HCT116 (cell line): ENCODE measurements around the gene RIBC2. TPM values are rescaled to one million over a fixed set of nuclear protein-coding genes. Genes with fewer than 3 reads are reported as not detected.

Experiments used
- ATAC-seq: fragments of 200-7000 bp; cut with Tn5 transposase; 2 replicates; pipeline ENCODE4 v1.9.1; 2020; ENCODE audit warnings: mild to moderate bottlenecking, moderate library complexity
- BruUV-seq: library from RNA; stranded (reverse); fragments of 400-500 nt; replicated peaks from 2 replicates; lab custom pipeline; 2021; lab: Mats Ljungman, UMichigan
- CTCF ChIA-PET: fragments of 300-600 bp; sonication (Branson Sonifier 250); formaldehyde crosslinking; loops from one replicate; lab custom pipeline; 2021; ENCODE audit warnings: antibody characterized with exemption; lab: Charles Lee
- POLR2A ChIA-PET: fragments of 300-600, 350-600 bp; sonication (Branson Sonifier 250); formaldehyde crosslinking; loops from one replicate; lab custom pipeline; 2021; ENCODE audit warnings: antibody characterized with exemption; lab: Charles Lee
- RAD21 ChIA-PET, 2 experiments: fragments of 300-600 bp; sonication (Branson Sonifier 250); formaldehyde crosslinking; loops; one replicate each; lab custom pipeline; 2023; ENCODE audit warnings: low total read pairs in 2 of 2; ENCODE audit not compliant: uncharacterized antibody in 2 of 2, unreplicated experiment in 2 of 2, low non-redundant PET in 1 of 2; lab: Charles Lee
- DNase-seq: peaks from one replicate; pipeline ENCODE4 v3.0.0-alpha.2; 2010; ENCODE audit warnings: low read depth, low spot score
- H2AFZ ChIP-seq: fragments of 200-600 bp; shearing (Covaris generic), sonication (generic); 2 replicates; pipeline ENCODE4 v1.6.1; 2017; ENCODE audit warnings: low read depth, mixed run types, mixed read lengths, antibody characterized with exemption, low read length; ENCODE audit not compliant: poor library complexity, severe bottlenecking
- H3K27ac ChIP-seq: 2 replicates; pipeline ENCODE4 v1.5.1; 2012; ENCODE audit warnings: low read depth, low read length
- H3K27me3 ChIP-seq: fragments of 200-600 bp; sonication (generic); 2 replicates; pipeline ENCODE4 v1.6.1; 2016; ENCODE audit warnings: mixed run types, low read length, mixed read lengths; ENCODE audit not compliant: insufficient read depth
- H3K36me3 ChIP-seq, 2 experiments: fragments of 200-500 bp in 1 of 2; fragments of 200-600 bp in 1 of 2; sonication (Bioruptor generic) in 1 of 2; sonication (generic) in 1 of 2; 2 replicates each; pipeline versions ENCODE4 v1.5.1 to v1.6.1; 2014 to 2016; ENCODE audit warnings: low read length in 2 of 2, inconsistent platforms in 1 of 2, mixed read lengths in 1 of 2, mixed run types in 1 of 2; ENCODE audit not compliant: insufficient read depth in 2 of 2, control insufficient read depth in 1 of 2
- H3K4me1 ChIP-seq, 2 experiments: fragments of 200-600 bp in 1 of 2; sonication (generic) in 1 of 2; 2 replicates each; pipeline versions ENCODE4 v1.5.1 to v1.6.1; 2012 to 2017; ENCODE audit warnings: low read length in 2 of 2, inconsistent platforms in 1 of 2, mild to moderate bottlenecking in 1 of 2, mixed read lengths in 1 of 2, mixed run types in 1 of 2, moderate library complexity in 1 of 2; ENCODE audit not compliant: insufficient read depth in 2 of 2, control insufficient read depth in 1 of 2
- H3K4me2 ChIP-seq: fragments of 200-600 bp; sonication (generic); 2 replicates; pipeline ENCODE4 v1.6.1; 2017; ENCODE audit warnings: mixed run types, low read length, mixed read lengths
- H3K4me3 ChIP-seq, 2 experiments: fragments of 200-600 bp in 1 of 2; sonication (generic) in 1 of 2; replicated peaks in 1 of 2; 2 replicates each; pipeline ENCODE4 v1.5.1; 2011 to 2016; ENCODE audit warnings: low read length in 2 of 2, control low read depth in 1 of 2, low read depth in 1 of 2, mild to moderate bottlenecking in 1 of 2, mixed read lengths in 1 of 2, mixed run types in 1 of 2
- H3K79me2 ChIP-seq: fragments of 200-600 bp; sonication (generic); 2 replicates; pipeline ENCODE4 v1.6.1; 2017; ENCODE audit warnings: mild to moderate bottlenecking, mixed run types, low read length, moderate library complexity, mixed read lengths; ENCODE audit not compliant: insufficient read depth
- H3K9ac ChIP-seq: fragments of 200-600 bp; sonication (generic); 2 replicates; pipeline ENCODE4 v1.6.1; 2016; ENCODE audit warnings: low read length, mixed read lengths
- H3K9me2 ChIP-seq: fragments of 200-600 bp; sonication (generic), shearing (Covaris generic); 2 replicates; pipeline ENCODE4 v1.6.1; 2017; ENCODE audit warnings: mixed run types, mild to moderate bottlenecking, moderate library complexity; ENCODE audit not compliant: insufficient read depth
- H3K9me3 ChIP-seq, 2 experiments: fragments of 200-500 bp in 1 of 2; fragments of 200-600 bp in 1 of 2; sonication (Bioruptor generic) in 1 of 2; sonication (generic) in 1 of 2; 2 replicates each; pipeline ENCODE4 v1.6.1; 2014 to 2017; ENCODE audit warnings: low read length in 2 of 2, mixed read lengths in 2 of 2, inconsistent platforms in 1 of 2, low read depth in 1 of 2, mild to moderate bottlenecking in 1 of 2, mixed run types in 1 of 2, moderate library complexity in 1 of 2; ENCODE audit not compliant: control insufficient read depth in 1 of 2, insufficient read depth in 1 of 2
- H4K20me1 ChIP-seq: fragments of 200-600 bp; sonication (generic), shearing (Covaris generic); 2 replicates; pipeline ENCODE4 v1.6.1; 2017; ENCODE audit warnings: mixed run types, mild to moderate bottlenecking, moderate library complexity; ENCODE audit not compliant: insufficient read depth
- CTCF ChIP-seq, 3 experiments: fragments of 200-600 bp in 1 of 3; sonication (generic) in 1 of 3; IDR thresholded peaks in 2 of 3; conservative IDR thresholded peaks in 1 of 3; 2 replicates each; pipeline ENCODE4 v1.5.1; 2012 to 2017; ENCODE audit warnings: low read depth in 2 of 3, low read length in 2 of 3, antibody characterized with exemption in 1 of 3, borderline replicate concordance in 1 of 3, control low read depth in 1 of 3, mild to moderate bottlenecking in 1 of 3, mixed read lengths in 1 of 3, mixed run types in 1 of 3, moderate library complexity in 1 of 3; ENCODE audit not compliant: insufficient read depth in 1 of 3
- ELF1 ChIP-seq: IDR thresholded peaks from 2 replicates; pipeline ENCODE4 v1.6.1; 2012; ENCODE audit warnings: low read depth, borderline replicate concordance
- EZH2phosphoT487 ChIP-seq: fragments of 200-600 bp; IDR thresholded peaks from 2 replicates; pipeline ENCODE4 v1.6.1; 2018; ENCODE audit warnings: antibody characterized with exemption, borderline replicate concordance
- FOSL1 ChIP-seq: IDR thresholded peaks from 2 replicates; pipeline ENCODE4 v1.6.1; 2012; ENCODE audit warnings: low read depth
- JUND ChIP-seq: IDR thresholded peaks from 2 replicates; pipeline ENCODE4 v1.6.1; 2012
- POLR2A ChIP-seq: IDR thresholded peaks from 2 replicates; pipeline ENCODE4 v1.7.0; 2011; ENCODE audit warnings: borderline replicate concordance; ENCODE audit not compliant: insufficient read depth, insufficient read length; ENCODE audit errors: extremely low read depth
- POLR2AphosphoS5 ChIP-seq: IDR thresholded peaks from 2 replicates; pipeline ENCODE4 v1.6.1; 2011; ENCODE audit warnings: mild to moderate bottlenecking, low read depth, low read length, moderate library complexity
- RAD21 ChIP-seq: IDR thresholded peaks from 2 replicates; pipeline ENCODE4 v1.6.1; 2012; ENCODE audit warnings: low read depth, mild to moderate bottlenecking
- SIN3A ChIP-seq: IDR thresholded peaks from 2 replicates; pipeline ENCODE4 v1.6.1; 2012; ENCODE audit warnings: low read depth
- SRF ChIP-seq: IDR thresholded peaks from 2 replicates; pipeline ENCODE4 v1.6.1; 2012; ENCODE audit warnings: low read depth
- ZFX ChIP-seq: fragments of 450-650 bp; IDR thresholded peaks from 2 replicates; pipeline ENCODE4 v1.6.1; 2017
- ZNF274 ChIP-seq: fragments of 200-500 bp; sonication (Bioruptor generic); IDR thresholded peaks from 2 replicates; pipeline ENCODE4 v1.6.1; 2014; ENCODE audit warnings: mild to moderate bottlenecking, low read depth, low read length, inconsistent platforms
- intact Hi-C: fragments of 100-400 bp; cut with micrococcal nuclease; formaldehyde crosslinking; loops from 2 replicates; pipeline ENCODE4 v1.10.0; 2022
- total RNA-seq: library from RNA; stranded (reverse); gene quantifications from one replicate; pipeline ENCODE4 v1.2.1, GENCODE V29; 2021; ENCODE audit not compliant: unreplicated experiment
- TF ChIP-seq, protein P1 (sequence below): IDR thresholded peaks from 2 replicates; pipeline ENCODE4 v1.6.1; 2011; ENCODE audit warnings: mild to moderate bottlenecking, low read length, moderate library complexity; ENCODE audit not compliant: insufficient replicate concordance; ENCODE audit errors: extremely low read depth
- TF ChIP-seq, protein P2 (sequence below): IDR thresholded peaks from 2 replicates; pipeline ENCODE4 v1.6.1; 2012; ENCODE audit warnings: low read depth

RIBC2 gene
- total RNA-seq, 1 experiment from 2014 or later, result 8.3 TPM

DNA sequence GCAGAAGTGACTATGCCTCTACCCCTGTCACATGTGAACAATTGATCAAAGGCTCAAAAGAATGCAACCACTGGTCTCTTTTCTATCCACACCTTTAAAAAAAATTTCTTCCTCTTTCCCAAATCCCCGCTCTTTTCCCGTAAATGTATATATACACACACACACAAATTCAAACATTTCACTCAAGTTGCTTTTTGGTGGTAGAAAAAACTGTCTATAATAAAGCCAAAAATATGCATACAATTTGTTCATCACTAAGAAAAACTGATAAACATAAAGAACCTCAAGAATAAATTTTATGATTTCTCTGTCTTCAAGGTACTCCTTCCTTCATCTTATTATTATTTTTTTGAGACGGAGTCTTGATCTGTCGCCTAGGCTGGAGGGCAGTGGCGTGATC, 5.7 kb upstream of the RIBC2 start:
- H3K27ac ChIP-seq, result no peak overlapping the region
- H3K4me2 ChIP-seq, result no peak overlapping the region
- POLR2A ChIA-PET, result no interaction called here
- no peaks in the 10 kb centered on the region for H3K9me3 ChIP-seq
- H3K4me1 ChIP-seq, result no peaks in the 10 kb centered on the region
- CTCF ChIA-PET, result no interaction called here
- H3K9me2 ChIP-seq, result no peaks in the 10 kb centered on the region
- no peak for TF ChIP-seq FOSL1
- TF ChIP-seq JUND, result no peak
- no peak for TF ChIP-seq ZNF274
- TF ChIP-seq ELF1, result no peak
- no peak for TF ChIP-seq ZFX
- TF ChIP-seq, protein P1, sequence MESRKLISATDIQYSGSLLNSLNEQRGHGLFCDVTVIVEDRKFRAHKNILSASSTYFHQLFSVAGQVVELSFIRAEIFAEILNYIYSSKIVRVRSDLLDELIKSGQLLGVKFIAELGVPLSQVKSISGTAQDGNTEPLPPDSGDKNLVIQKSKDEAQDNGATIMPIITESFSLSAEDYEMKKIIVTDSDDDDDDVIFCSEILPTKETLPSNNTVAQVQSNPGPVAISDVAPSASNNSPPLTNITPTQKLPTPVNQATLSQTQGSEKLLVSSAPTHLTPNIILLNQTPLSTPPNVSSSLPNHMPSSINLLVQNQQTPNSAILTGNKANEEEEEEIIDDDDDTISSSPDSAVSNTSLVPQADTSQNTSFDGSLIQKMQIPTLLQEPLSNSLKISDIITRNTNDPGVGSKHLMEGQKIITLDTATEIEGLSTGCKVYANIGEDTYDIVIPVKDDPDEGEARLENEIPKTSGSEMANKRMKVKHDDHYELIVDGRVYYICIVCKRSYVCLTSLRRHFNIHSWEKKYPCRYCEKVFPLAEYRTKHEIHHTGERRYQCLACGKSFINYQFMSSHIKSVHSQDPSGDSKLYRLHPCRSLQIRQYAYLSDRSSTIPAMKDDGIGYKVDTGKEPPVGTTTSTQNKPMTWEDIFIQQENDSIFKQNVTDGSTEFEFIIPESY, result no peak
- no peak for TF ChIP-seq CTCF (IDR thresholded peaks at IDR 0.05 in 2 of 3, conservative IDR thresholded peaks at IDR 0.05 in 1 of 3; ENCODE audit: borderline replicate concordance in 1 of 3, insufficient read depth in 1 of 3, low read depth in 2 of 3, low read length in 2 of 3)
- no peak for TF ChIP-seq EZH2phosphoT487
- TF ChIP-seq, protein P2, sequence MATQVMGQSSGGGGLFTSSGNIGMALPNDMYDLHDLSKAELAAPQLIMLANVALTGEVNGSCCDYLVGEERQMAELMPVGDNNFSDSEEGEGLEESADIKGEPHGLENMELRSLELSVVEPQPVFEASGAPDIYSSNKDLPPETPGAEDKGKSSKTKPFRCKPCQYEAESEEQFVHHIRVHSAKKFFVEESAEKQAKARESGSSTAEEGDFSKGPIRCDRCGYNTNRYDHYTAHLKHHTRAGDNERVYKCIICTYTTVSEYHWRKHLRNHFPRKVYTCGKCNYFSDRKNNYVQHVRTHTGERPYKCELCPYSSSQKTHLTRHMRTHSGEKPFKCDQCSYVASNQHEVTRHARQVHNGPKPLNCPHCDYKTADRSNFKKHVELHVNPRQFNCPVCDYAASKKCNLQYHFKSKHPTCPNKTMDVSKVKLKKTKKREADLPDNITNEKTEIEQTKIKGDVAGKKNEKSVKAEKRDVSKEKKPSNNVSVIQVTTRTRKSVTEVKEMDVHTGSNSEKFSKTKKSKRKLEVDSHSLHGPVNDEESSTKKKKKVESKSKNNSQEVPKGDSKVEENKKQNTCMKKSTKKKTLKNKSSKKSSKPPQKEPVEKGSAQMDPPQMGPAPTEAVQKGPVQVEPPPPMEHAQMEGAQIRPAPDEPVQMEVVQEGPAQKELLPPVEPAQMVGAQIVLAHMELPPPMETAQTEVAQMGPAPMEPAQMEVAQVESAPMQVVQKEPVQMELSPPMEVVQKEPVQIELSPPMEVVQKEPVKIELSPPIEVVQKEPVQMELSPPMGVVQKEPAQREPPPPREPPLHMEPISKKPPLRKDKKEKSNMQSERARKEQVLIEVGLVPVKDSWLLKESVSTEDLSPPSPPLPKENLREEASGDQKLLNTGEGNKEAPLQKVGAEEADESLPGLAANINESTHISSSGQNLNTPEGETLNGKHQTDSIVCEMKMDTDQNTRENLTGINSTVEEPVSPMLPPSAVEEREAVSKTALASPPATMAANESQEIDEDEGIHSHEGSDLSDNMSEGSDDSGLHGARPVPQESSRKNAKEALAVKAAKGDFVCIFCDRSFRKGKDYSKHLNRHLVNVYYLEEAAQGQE, result no peak
- no peak for TF ChIP-seq RAD21
- TF ChIP-seq SRF, result no peak
- TF ChIP-seq POLR2AphosphoS5, result no peak
- TF ChIP-seq SIN3A, result no peak
- no peak for TF ChIP-seq POLR2A
- TF ChIP-seq, all 23 proteins: peak for 0
- Histone ChIP-seq H3K36me3 (no peaks in the 10 kb centered on the region), H3K9ac (no peak overlapping the region), H3K27me3 (no peaks in the 10 kb centered on the region), H3K79me2 (no peaks in the 10 kb centered on the region), H2AFZ (no peak overlapping the region), H4K20me1 (no peaks in the 10 kb centered on the region), H3K4me3 (no peak overlapping the region)
- BruUV-seq, result no TSS peak
- DNase-seq (no peak), ATAC-seq (no peak)
- RAD21 ChIA-PET, result no interaction called here
- intact Hi-C loops, result no loop called here
